ENCODE data around the gene MYO7A.

Gene MYO7A

DNA sequence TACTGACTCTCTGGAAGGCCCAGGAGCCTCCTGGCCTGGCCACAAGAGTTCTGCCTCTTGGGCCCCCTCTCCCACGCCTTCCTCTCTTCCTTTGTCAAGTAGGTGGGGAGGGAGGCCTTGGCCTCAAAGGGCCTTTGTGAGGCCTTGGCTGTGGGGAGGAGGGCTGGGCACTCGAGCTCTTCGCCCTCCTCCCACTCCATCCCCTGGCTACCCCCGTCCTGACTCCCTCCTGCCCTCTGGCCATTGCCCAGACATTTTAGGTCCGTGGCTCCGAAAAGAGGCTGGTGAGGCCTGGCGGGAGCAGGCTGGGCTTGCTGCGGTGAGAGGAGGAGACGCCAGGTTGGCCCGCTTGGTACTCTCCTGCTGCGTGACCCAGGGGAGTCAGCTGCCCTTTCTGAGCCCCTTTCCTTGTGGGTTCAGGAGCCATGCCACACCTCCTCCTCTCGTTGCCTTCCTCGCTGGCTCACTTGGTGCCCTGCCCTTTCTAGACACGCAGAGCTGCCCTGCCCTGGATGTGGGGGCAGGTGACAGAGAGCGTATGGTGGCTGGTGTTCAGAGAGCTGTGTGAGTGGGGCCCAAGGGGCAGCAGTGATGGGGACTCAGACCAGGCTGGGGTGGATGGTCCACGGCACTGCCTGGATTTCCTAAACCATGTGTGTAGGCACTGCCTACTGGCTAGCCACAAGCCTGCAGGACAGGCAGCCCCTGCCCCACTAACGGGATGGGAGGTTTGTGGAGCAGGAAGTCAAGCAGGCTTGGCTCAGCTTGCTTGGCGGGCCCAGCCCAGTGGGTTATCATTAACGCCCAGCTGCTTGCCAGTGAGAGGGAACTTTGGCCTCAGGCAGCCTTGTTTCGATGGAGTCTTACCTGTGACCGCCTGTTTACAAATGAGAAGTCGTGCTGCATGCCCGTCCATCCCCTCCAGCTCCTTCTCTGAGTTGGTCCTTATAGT, 41.2 kb upstream of the MYO7A start:
- no peak overlapping the region for H3K4me3 ChIP-seq (ENCODE audit: low read depth in 1 of 2, low read length in 2 of 2)
- no peaks in the 10 kb centered on the region for H3K9me3 ChIP-seq (ENCODE audit: insufficient read depth, low read length, severe bottlenecking)
- DNase-seq (no peak), ATAC-seq (ENCODE audit: insufficient read depth, low read depth) (no peak)
- H3K4me1 ChIP-seq (ENCODE audit: insufficient read depth, low read length) = peaks cover 16% of the 10 kb centered on the region
- no peaks in the 10 kb centered on the region for H4K20me1 ChIP-seq (ENCODE audit: insufficient read depth, low read length)
- no peak overlapping the region for H2AFZ ChIP-seq (ENCODE audit: low read depth, low read length)
- H3K36me3 ChIP-seq (ENCODE audit: insufficient read depth, low read length) = no peaks in the 10 kb centered on the region
- H3K4me2 ChIP-seq (ENCODE audit: insufficient read depth, low read length) = no peak overlapping the region
- no peak overlapping the region for H3K9ac ChIP-seq (ENCODE audit: low read depth, low read length)
- TF ChIP-seq, protein P1, sequence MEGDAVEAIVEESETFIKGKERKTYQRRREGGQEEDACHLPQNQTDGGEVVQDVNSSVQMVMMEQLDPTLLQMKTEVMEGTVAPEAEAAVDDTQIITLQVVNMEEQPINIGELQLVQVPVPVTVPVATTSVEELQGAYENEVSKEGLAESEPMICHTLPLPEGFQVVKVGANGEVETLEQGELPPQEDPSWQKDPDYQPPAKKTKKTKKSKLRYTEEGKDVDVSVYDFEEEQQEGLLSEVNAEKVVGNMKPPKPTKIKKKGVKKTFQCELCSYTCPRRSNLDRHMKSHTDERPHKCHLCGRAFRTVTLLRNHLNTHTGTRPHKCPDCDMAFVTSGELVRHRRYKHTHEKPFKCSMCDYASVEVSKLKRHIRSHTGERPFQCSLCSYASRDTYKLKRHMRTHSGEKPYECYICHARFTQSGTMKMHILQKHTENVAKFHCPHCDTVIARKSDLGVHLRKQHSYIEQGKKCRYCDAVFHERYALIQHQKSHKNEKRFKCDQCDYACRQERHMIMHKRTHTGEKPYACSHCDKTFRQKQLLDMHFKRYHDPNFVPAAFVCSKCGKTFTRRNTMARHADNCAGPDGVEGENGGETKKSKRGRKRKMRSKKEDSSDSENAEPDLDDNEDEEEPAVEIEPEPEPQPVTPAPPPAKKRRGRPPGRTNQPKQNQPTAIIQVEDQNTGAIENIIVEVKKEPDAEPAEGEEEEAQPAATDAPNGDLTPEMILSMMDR (IDR thresholded peaks at IDR 0.05; ENCODE audit: borderline replicate concordance, extremely low read depth, low read length, poor library complexity, severe bottlenecking) = no peak
- no peak for TF ChIP-seq EZH2 (IDR thresholded peaks at IDR 0.05; ENCODE audit: borderline replicate concordance, low read depth, low read length, severe bottlenecking)
- no peak overlapping the region for H3K27ac ChIP-seq (ENCODE audit: low read length)
- H3K27me3 ChIP-seq (ENCODE audit: insufficient read depth, low read length, poor library complexity) = no peaks in the 10 kb centered on the region
- H3K79me2 ChIP-seq (ENCODE audit: insufficient read depth, low read length) = no peaks in the 10 kb centered on the region

DNA sequence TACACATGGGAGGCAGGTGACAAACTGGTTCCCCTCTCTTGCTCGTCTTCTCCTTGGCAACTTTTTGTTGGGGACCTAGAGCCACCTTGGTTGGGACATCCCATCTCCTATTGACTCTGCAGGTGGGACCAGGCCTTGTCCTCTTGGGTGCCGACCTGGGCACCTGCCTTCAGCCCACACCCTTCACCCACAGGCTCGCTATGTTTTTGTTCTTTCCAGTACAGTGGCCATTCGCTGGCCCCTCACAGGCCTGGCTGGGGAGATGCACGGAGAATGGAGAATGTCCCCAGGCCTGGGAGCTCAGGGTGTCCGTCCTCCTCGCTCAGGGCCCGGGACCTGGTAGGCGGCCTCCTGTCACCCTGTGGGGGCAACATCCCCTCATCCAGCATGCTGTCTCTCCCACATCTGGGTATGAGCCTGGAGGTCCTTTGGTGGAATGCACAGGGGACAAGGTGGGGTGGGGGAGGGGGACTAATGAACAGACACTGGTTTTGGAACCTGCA, 40.3 kb upstream of the MYO7A start:
- Histone ChIP-seq H3K27ac (ENCODE audit: low read length) (no peak overlapping the region; the same call in 1 of the 2 replicates), H3K4me3 (ENCODE audit: low read depth in 1 of 2, low read length in 2 of 2) (no peak overlapping the region), H3K9me3 (ENCODE audit: insufficient read depth, low read length, severe bottlenecking) (no peaks in the 10 kb centered on the region), H3K4me1 (ENCODE audit: insufficient read depth, low read length) (peaks cover 6% of the 10 kb centered on the region), H3K79me2 (ENCODE audit: insufficient read depth, low read length) (no peaks in the 10 kb centered on the region), H3K9ac (ENCODE audit: low read depth, low read length) (no peak overlapping the region), H3K36me3 (ENCODE audit: insufficient read depth, low read length) (no peaks in the 10 kb centered on the region), H4K20me1 (ENCODE audit: insufficient read depth, low read length) (no peaks in the 10 kb centered on the region), H3K27me3 (ENCODE audit: insufficient read depth, low read length, poor library complexity) (no peaks in the 10 kb centered on the region), H3K4me2 (ENCODE audit: insufficient read depth, low read length) (no peak overlapping the region), H2AFZ (ENCODE audit: low read depth, low read length) (no peak overlapping the region)
- ATAC-seq (ENCODE audit: insufficient read depth, low read depth) (no peak), DNase-seq (no peak)
- no peak for TF ChIP-seq EZH2 (IDR thresholded peaks at IDR 0.05; ENCODE audit: borderline replicate concordance, low read depth, low read length, severe bottlenecking)
- TF ChIP-seq, protein P1 (IDR thresholded peaks at IDR 0.05; ENCODE audit: borderline replicate concordance, extremely low read depth, low read length, poor library complexity, severe bottlenecking) = no peak

DNA sequence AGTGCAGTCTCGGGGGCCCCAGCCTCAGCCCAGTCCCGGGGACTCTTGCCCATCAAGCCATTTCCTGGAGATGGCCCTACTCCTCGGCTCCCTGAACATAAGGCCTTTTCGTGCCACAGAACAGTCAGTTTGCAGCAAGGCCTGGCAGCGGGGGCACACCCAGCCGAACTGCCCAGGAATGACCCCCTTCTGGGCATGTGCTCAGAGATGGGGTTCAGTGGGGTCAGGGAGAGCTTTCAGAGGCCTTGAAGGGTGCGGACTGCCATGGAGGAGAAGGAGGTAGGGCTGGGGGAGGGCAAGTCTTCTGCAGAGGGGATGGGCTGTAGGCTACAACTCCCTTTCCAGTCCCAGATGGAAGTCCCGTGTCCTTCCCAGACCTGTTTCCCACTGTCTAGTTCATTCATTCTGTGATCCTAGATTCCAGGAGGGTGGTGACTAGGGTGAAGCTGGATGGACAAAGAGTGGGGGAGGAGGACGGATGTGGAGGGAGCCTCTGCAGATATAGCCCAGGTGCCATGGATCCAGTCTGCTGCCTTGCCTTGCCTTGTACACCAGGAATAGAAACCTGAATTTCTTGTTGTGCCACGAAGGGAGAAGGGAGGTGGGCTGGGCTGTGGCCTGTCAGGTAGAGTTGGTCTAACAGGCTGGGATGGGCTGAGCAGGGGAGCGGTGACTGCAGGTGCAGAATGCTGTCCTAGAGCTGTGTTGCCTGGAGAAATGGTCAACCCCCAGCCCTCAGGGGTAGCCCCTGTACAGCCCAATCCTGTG, 39.6 kb upstream of the MYO7A start:
- TF ChIP-seq, protein P1 (IDR thresholded peaks at IDR 0.05; ENCODE audit: borderline replicate concordance, extremely low read depth, low read length, poor library complexity, severe bottlenecking) = no peak
- no peak for TF ChIP-seq EZH2 (IDR thresholded peaks at IDR 0.05; ENCODE audit: borderline replicate concordance, low read depth, low read length, severe bottlenecking)

More for the DNA sequence above, 39.6 kb upstream of the MYO7A start:
- no peaks in the 10 kb centered on the region; the same call in 1 of the 2 replicates for H3K4me1 ChIP-seq (ENCODE audit: insufficient read depth, low read length)
- no peak overlapping the region for H2AFZ ChIP-seq (ENCODE audit: low read depth, low read length)
- no peaks in the 10 kb centered on the region for H3K9me3 ChIP-seq (ENCODE audit: insufficient read depth, low read length, severe bottlenecking)
- H3K4me3 ChIP-seq (ENCODE audit: low read depth in 1 of 2, low read length in 2 of 2) = no peak overlapping the region
- no peak for DNase-seq
- H3K27me3 ChIP-seq (ENCODE audit: insufficient read depth, low read length, poor library complexity) = no peaks in the 10 kb centered on the region
- H3K27ac ChIP-seq (ENCODE audit: low read length) = no peak overlapping the region
- no peaks in the 10 kb centered on the region for H3K36me3 ChIP-seq (ENCODE audit: insufficient read depth, low read length)
- H3K9ac ChIP-seq (ENCODE audit: low read depth, low read length) = no peak overlapping the region
- H4K20me1 ChIP-seq (ENCODE audit: insufficient read depth, low read length) = no peaks in the 10 kb centered on the region
- no peak overlapping the region for H3K4me2 ChIP-seq (ENCODE audit: insufficient read depth, low read length)
- no peaks in the 10 kb centered on the region for H3K79me2 ChIP-seq (ENCODE audit: insufficient read depth, low read length)
- no peak for ATAC-seq (ENCODE audit: insufficient read depth, low read depth)

All from DND-41 (cell line).